Pancreas (tissue), 10 donors: ENCODE data around the gene DIP2A. TPM values are rescaled to one million over a fixed set of nuclear protein-coding genes. Genes with fewer than 3 reads are reported as not detected.
A peak's percentile ranks its signal among the peaks of the same experiment; 100 is the strongest.

ENCODE experiments used
- ATAC-seq, 4 donors: fragments of 200-7000 bp; cut with Tn5 transposase; one replicate each; pipeline versions ENCODE4 v1.8.0 to v1.9.1; 2020; ENCODE audit warnings: mild to moderate bottlenecking in 4 of 4, moderate library complexity in 4 of 4
- DNase-seq, 6 donors: peaks; one replicate each; pipeline ENCODE4 v3.0.0-alpha.2; 2020
- FAIRE-seq: peaks from 2 replicates; lab custom pipeline; 2012; peaks lifted over from hg19 to GRCh38; lab: Jason Lieb, UNC
- H3K27ac ChIP-seq, 4 donors: fragments of 200-600 bp; sonication (generic); 1 replicate in 3 of 4; 2 replicates in 1 of 4; pipeline versions ENCODE4 v1.5.0 to v1.8.0; 2020
- H3K27me3 ChIP-seq, 4 donors: fragments of 200-600 bp; one replicate each; pipeline ENCODE4 v1.8.0; 2021
- H3K36me3 ChIP-seq, 3 donors: fragments of 200-600 bp; sonication (generic) in 1 of 3; one replicate each; pipeline versions ENCODE4 v1.5.0 to v1.8.0; 2020 to 2021
- H3K4me1 ChIP-seq, 3 donors: fragments of 200-600 bp; one replicate each; pipeline ENCODE4 v1.8.0; 2021
- H3K4me3 ChIP-seq, 4 donors: fragments of 200-600 bp; sonication (generic) in 2 of 4; one replicate each; pipeline versions ENCODE4 v1.5.0 to v1.8.0; 2020 to 2021
- H3K9me3 ChIP-seq, 4 donors: fragments of 200-600 bp; one replicate each; pipeline ENCODE4 v1.8.0; 2021
- CTCF ChIP-seq, 4 donors: fragments of 200-600 bp; sonication (generic) in 3 of 4; IDR thresholded peaks; one replicate each; pipeline versions ENCODE4 v1.5.0 to v1.8.0; 2021; ENCODE audit warnings: antibody characterized with exemption in 4 of 4
- WGBS, 2 donors: extraction: QIAGEN DNeasy Blood & Tissue Kit; methylation state at CpG; one replicate each; pipeline ENCODE4 v1.1.7; 2013; 5-methylcytosine and 5-hydroxymethylcytosine counted together
- intact Hi-C, 3 donors: fragments of 100-400 bp; cut with DNase I; formaldehyde crosslinking; loops; one replicate each; pipeline versions ENCODE4 v1.11.1 to v1.14.2; 2022
- polyA plus RNA-seq, 2 donors: library from polyadenylated mRNA; stranded (reverse); fragments of 200-250 nt; gene quantifications; one replicate each; pipeline ENCODE4 v1.2.3, GENCODE V29; 2013
- total RNA-seq, 6 donors: library from RNA; stranded (reverse); fragmentation: NEBNext Ultra II Directional in 4 of 6; extraction: Animal tissue kit (Norgen Biotek cat#: 25700) in 4 of 6; gene quantifications; one replicate each; pipeline versions ENCODE4 v1.2.1 to v1.2.4, GENCODE V29; 2021 to 2023
- donor health status: healthy with polysubstance abuse.
- donor health status: DM: no; HTN: no; CAD: no; lungs with moderate emphysema.
- donor health status: DM: no; HTN: no; CAD: no.
- donor health status: control.
- donor health status: control.
- donor health status: Bipolar disorder and iron deficiency.
- donor health status: DM: yes; HTN: yes; CAD: no.
- donor health status: DM: no; HTN: no; CAD: no.
- donor health status: DM: no; HTN: no; CAD: no.
- donor health status: DM: yes; HTN: yes; CAD: no.

The DIP2A gene
- total and polyA plus RNA-seq, 8 donors: 12.1 to 28.7 (median 18.4) TPM

GRCh38 chr21:46554431-46555224 is 95.9 kb downstream of the DIP2A start:
- H3K36me3 ChIP-seq: peaks cover 0 to 10% (median 6%) of the 10 kb centered on the region in 3 donors

GRCh38 chr21:46555225-46555617 is 96.5 kb downstream of the DIP2A start:
- no peak for TF ChIP-seq CTCF (IDR thresholded peaks at IDR 0.05)
- Histone ChIP-seq H3K4me3 (no peak overlapping the region), H3K36me3 (peaks cover 0 to 6% (median 6%) of the 10 kb centered on the region in 3 donors), H3K27me3 (no peaks in the 10 kb centered on the region), H3K9me3 (no peaks in the 10 kb centered on the region), H3K27ac (no peak overlapping the region), H3K4me1 (no peaks in the 10 kb centered on the region)
- intact Hi-C loops: no loop called here
- DNase-seq (peak in 1 of 6 donors; percentile 48), FAIRE-seq (no peak), ATAC-seq (no peak)
- WGBS, 2 donors: 95 to 98% methylated on average over 9 of the region's 9 CpGs

More at GRCh38 chr21:46554431-46555224, 95.9 kb downstream of the DIP2A start:
- intact Hi-C loops: no loop called here
- 87 to 93% methylated on average over 29 to 30 of the region's 30 CpGs for WGBS, 2 donors
- no peaks in the 10 kb centered on the region for H3K4me1 ChIP-seq
- H3K9me3 ChIP-seq: no peaks in the 10 kb centered on the region
- DNase-seq (peak in 3 of 6 donors; percentile 37 to 78 (median 40)), FAIRE-seq (no peak), ATAC-seq (no peak)
- no peak overlapping the region for H3K4me3 ChIP-seq
- no peak overlapping the region for H3K27ac ChIP-seq
- TF ChIP-seq CTCF (IDR thresholded peaks at IDR 0.05): no peak
- H3K27me3 ChIP-seq: no peaks in the 10 kb centered on the region

- DNase-seq (no peak), ATAC-seq (no peak), FAIRE-seq (no peak)
- Histone ChIP-seq H3K36me3 (peaks cover 0 to 6% (median 5%) of the 10 kb centered on the region in 3 donors), H3K4me3 (no peak overlapping the region), H3K27ac (no peak overlapping the region), H3K27me3 (no peaks in the 10 kb centered on the region), H3K4me1 (no peaks in the 10 kb centered on the region), H3K9me3 (no peaks in the 10 kb centered on the region)
- intact Hi-C loops: no loop called here
- TF ChIP-seq CTCF (IDR thresholded peaks at IDR 0.05): no peak
- WGBS, 2 donors: 96 to 98% methylated on average over 16 of the region's 16 CpGs
These were observed 97.0 kb downstream of the DIP2A start for GRCh38 chr21:46555678-46556077.

GRCh38 chr21:46556802-46557201 is 98.1 kb downstream of the DIP2A start:
- H3K36me3 ChIP-seq: peaks cover 0 to 11% (median 5%) of the 10 kb centered on the region in 3 donors
- no peak for DNase-seq
- no peak overlapping the region for H3K4me3 ChIP-seq
- intact Hi-C loops: no loop called here
- no peaks in the 10 kb centered on the region for H3K4me1 ChIP-seq
- TF ChIP-seq CTCF (IDR thresholded peaks at IDR 0.05): no peak
- no peaks in the 10 kb centered on the region for H3K9me3 ChIP-seq
- WGBS, 2 donors: 95 to 96% methylated on average over 13 of the region's 13 CpGs
- no peak for ATAC-seq
- no peak overlapping the region for H3K27ac ChIP-seq
- H3K27me3 ChIP-seq: no peaks in the 10 kb centered on the region
- FAIRE-seq: no peak

- ATAC-seq: no peak
- Histone ChIP-seq H3K36me3 (peaks cover 0 to 11% (median 5%) of the 10 kb centered on the region in 3 donors), H3K4me3 (no peak overlapping the region), H3K4me1 (no peaks in the 10 kb centered on the region), H3K27ac (no peak overlapping the region), H3K27me3 (no peaks in the 10 kb centered on the region), H3K9me3 (no peaks in the 10 kb centered on the region)
- WGBS, 2 donors: 94 to 95% methylated on average over 14 of the region's 14 CpGs
- intact Hi-C loops: no loop called here
- FAIRE-seq: no peak
- peak in 1 of 6 donors; percentile 47 for DNase-seq
- TF ChIP-seq CTCF (IDR thresholded peaks at IDR 0.05): no peak
These were observed 98.8 kb downstream of the DIP2A start for GRCh38 chr21:46557469-46557868.
